HepG2 (cell line): ENCODE results near the gene DENND4B. TPM values are rescaled to one million over a fixed set of nuclear protein-coding genes. Genes with fewer than 3 reads are reported as not detected.

Experiments
- ASH2L ChIP-seq: fragments of 300-600, 200-600 bp; sonication (generic); IDR thresholded peaks from 2 replicates; pipeline ENCODE4 v1.7.0; 2017; ENCODE audit warnings: low read depth, mild to moderate bottlenecking, moderate library complexity, mixed read lengths, low read length; ENCODE audit not compliant: insufficient read length
- GABPA ChIP-seq, 2 experiments: IDR thresholded peaks; 2 replicates each; pipeline ENCODE4 v1.6.1; 2011 to 2016; ENCODE audit warnings: low read depth in 2 of 2, low read length in 1 of 2, missing biosample characterization in 1 of 2, missing genetic modification characterization in 1 of 2
- KMT2A ChIP-seq: sonication (generic); formaldehyde crosslinking; IDR thresholded peaks from 2 replicates; pipeline ENCODE4 v1.4.0; 2020; ENCODE audit warnings: missing genetic modification reagents
- RBM22 ChIP-seq: fragments of 200-400 bp; formaldehyde crosslinking; optimal IDR thresholded peaks from 2 replicates; pipeline ENCODE3; 2017; ENCODE audit warnings: mild to moderate bottlenecking, low read length, moderate library complexity
- SRY ChIP-seq: sonication (generic); formaldehyde crosslinking; IDR thresholded peaks from 2 replicates; pipeline ENCODE4 v1.8.0; 2022; ENCODE audit warnings: mild to moderate bottlenecking, missing genetic modification reagents
- ZFX ChIP-seq: sonication (generic); formaldehyde crosslinking; IDR thresholded peaks from 2 replicates; pipeline ENCODE4 v1.4.0; 2020; ENCODE audit warnings: mild to moderate bottlenecking, low read depth, missing genetic modification reagents, moderate library complexity
- ZNF138 ChIP-seq: sonication (generic); formaldehyde crosslinking; IDR thresholded peaks from 2 replicates; pipeline ENCODE4 v1.5.0; 2020; ENCODE audit warnings: mild to moderate bottlenecking, low read depth, missing genetic modification reagents
- ZNF331 ChIP-seq: sonication (generic); formaldehyde crosslinking; IDR thresholded peaks from 2 replicates; pipeline ENCODE4 v1.4.0; 2020; ENCODE audit warnings: missing genetic modification reagents
- ZNF430 ChIP-seq: sonication (generic); formaldehyde crosslinking; IDR thresholded peaks from 2 replicates; pipeline ENCODE4 v1.9.0; 2021; ENCODE audit warnings: mild to moderate bottlenecking, missing genetic modification reagents
- ZNF572 ChIP-seq: sonication (generic); formaldehyde crosslinking; IDR thresholded peaks from 2 replicates; pipeline ENCODE4 v1.5.1; 2020; ENCODE audit warnings: mild to moderate bottlenecking, missing genetic modification reagents
- ZNF839 ChIP-seq: sonication (generic); formaldehyde crosslinking; IDR thresholded peaks from 2 replicates; pipeline ENCODE4 v1.4.0; 2020; ENCODE audit warnings: missing genetic modification reagents, mild to moderate bottlenecking, borderline replicate concordance
- polyA plus RNA-seq, 8 experiments: library from polyadenylated mRNA; depleted of rRNA in 3 of 8; stranded (reverse) in 7 of 8; unstranded in 1 of 8; fragments of >200 nt; fragmentation: Illumina TruSeq in 4 of 8; extraction: Trizol in 4 of 8; gene quantifications; 2 replicates each; pipeline versions ENCODE4 v1.2.1 to v1.2.3, GENCODE V29; 2011 to 2016; ENCODE audit warnings: low read depth in 4 of 8, missing spikeins in 1 of 8, mixed read lengths in 1 of 8; ENCODE audit not compliant: insufficient read depth in 1 of 8
- total RNA-seq, 5 experiments: library from RNA; depleted of rRNA; stranded (reverse); fragments of >200 nt; fragmentation: Illumina TruSeq; extraction: Trizol; gene quantifications; 2 replicates each; pipeline ENCODE4 v1.2.3, GENCODE V29; 2016; ENCODE audit warnings: low read depth in 1 of 5
- TF ChIP-seq, protein P1 (sequence below): sonication (generic); formaldehyde crosslinking; IDR thresholded peaks from 2 replicates; pipeline ENCODE4 v1.5.0; 2020; ENCODE audit warnings: mild to moderate bottlenecking, missing genetic modification reagents, borderline replicate concordance
- TF ChIP-seq, protein P2 (sequence below): sonication (generic); formaldehyde crosslinking; conservative IDR thresholded peaks from 2 replicates; pipeline ENCODE4 v1.4.0; 2020; ENCODE audit warnings: mild to moderate bottlenecking, missing genetic modification reagents, moderate library complexity
- TF ChIP-seq, protein P3 (sequence below): sonication (generic); formaldehyde crosslinking; IDR thresholded peaks from 2 replicates; pipeline ENCODE4 v1.5.1; 2020; ENCODE audit warnings: mild to moderate bottlenecking, missing genetic modification reagents, moderate library complexity
- TF ChIP-seq, protein P4 (sequence below): IDR thresholded peaks from 2 replicates; pipeline ENCODE4 v1.6.1; 2016; ENCODE audit warnings: mild to moderate bottlenecking, missing biosample characterization, missing genetic modification reagents

Gene DENND4B
- total and polyA plus RNA-seq, 2 of the 13 experiments (the other 11 are each of a cell fraction or from before 2014, with no cell fraction given), result 15.1 to 20.3 TPM

DNA sequence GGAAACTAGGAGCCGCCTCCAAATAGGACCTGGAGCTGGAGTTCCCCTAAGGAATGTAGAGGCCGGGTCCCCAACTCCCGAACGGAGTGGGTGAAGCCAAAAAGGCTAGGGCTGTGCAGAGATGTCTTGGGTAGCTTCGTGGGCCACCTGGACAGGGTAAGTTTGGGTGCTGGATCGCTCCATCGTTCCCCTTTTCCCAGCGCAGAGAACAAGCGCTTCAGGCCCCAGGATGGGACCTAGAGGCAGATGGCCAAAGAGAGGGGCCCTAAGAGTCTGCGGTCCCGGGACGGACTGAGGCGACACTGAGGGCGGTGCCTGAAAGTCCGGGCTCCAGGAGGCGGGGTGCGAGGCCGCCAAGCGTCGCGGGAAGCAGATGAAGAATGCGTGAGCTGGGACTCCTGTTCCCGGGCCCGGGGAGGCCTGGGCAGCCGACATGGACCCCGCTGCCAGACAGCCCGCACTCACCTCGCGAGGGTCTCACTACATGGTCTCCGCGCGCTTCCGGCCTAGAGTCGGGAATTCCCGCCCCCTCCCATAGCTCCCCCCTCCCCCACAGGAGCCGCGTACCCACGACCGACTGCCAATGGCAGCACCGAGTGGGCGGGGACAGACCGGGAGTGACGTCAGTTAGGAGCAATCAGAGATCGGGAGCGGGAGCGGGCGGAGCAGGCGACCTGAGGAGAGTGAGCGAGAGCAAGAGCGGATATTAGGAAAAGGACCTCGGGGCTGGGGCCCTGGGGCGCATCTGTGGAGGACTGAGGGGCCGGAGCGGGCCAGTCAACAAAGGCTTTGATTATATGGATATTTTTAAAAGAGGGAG lies 16.7 kb upstream of the DENND4B start, which contains the start of gene SLC39A1 (continued):
- TF ChIP-seq, protein P1, sequence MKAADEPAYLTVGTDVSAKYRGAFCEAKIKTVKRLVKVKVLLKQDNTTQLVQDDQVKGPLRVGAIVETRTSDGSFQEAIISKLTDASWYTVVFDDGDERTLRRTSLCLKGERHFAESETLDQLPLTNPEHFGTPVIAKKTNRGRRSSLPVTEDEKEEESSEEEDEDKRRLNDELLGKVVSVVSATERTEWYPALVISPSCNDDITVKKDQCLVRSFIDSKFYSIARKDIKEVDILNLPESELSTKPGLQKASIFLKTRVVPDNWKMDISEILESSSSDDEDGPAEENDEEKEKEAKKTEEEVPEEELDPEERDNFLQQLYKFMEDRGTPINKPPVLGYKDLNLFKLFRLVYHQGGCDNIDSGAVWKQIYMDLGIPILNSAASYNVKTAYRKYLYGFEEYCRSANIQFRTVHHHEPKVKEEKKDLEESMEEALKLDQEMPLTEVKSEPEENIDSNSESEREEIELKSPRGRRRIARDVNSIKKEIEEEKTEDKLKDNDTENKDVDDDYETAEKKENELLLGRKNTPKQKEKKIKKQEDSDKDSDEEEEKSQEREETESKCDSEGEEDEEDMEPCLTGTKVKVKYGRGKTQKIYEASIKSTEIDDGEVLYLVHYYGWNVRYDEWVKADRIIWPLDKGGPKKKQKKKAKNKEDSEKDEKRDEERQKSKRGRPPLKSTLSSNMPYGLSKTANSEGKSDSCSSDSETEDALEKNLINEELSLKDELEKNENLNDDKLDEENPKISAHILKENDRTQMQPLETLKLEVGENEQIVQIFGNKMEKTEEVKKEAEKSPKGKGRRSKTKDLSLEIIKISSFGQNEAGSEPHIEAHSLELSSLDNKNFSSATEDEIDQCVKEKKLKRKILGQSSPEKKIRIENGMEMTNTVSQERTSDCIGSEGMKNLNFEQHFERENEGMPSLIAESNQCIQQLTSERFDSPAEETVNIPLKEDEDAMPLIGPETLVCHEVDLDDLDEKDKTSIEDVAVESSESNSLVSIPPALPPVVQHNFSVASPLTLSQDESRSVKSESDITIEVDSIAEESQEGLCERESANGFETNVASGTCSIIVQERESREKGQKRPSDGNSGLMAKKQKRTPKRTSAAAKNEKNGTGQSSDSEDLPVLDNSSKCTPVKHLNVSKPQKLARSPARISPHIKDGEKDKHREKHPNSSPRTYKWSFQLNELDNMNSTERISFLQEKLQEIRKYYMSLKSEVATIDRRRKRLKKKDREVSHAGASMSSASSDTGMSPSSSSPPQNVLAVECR (CRISPR knock-in tag), result peak; percentile 75; the same call in 1 of the 2 replicates
- TF ChIP-seq, protein P2, sequence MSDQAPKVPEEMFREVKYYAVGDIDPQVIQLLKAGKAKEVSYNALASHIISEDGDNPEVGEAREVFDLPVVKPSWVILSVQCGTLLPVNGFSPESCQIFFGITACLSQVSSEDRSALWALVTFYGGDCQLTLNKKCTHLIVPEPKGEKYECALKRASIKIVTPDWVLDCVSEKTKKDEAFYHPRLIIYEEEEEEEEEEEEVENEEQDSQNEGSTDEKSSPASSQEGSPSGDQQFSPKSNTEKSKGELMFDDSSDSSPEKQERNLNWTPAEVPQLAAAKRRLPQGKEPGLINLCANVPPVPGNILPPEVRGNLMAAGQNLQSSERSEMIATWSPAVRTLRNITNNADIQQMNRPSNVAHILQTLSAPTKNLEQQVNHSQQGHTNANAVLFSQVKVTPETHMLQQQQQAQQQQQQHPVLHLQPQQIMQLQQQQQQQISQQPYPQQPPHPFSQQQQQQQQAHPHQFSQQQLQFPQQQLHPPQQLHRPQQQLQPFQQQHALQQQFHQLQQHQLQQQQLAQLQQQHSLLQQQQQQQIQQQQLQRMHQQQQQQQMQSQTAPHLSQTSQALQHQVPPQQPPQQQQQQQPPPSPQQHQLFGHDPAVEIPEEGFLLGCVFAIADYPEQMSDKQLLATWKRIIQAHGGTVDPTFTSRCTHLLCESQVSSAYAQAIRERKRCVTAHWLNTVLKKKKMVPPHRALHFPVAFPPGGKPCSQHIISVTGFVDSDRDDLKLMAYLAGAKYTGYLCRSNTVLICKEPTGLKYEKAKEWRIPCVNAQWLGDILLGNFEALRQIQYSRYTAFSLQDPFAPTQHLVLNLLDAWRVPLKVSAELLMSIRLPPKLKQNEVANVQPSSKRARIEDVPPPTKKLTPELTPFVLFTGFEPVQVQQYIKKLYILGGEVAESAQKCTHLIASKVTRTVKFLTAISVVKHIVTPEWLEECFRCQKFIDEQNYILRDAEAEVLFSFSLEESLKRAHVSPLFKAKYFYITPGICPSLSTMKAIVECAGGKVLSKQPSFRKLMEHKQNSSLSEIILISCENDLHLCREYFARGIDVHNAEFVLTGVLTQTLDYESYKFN, result peak; percentile 17; the same call in 1 of the 2 replicates
- 0 out of 2 replicates have a peak, but pooled peaks have one; percentile 57 for TF ChIP-seq ZNF138
- TF ChIP-seq SRY, result 0 out of 2 replicates have a peak, but pooled peaks have one; percentile 39
- peak; percentile 56 for TF ChIP-seq GABPA (IDR thresholded peaks at IDR 0.05; ENCODE audit: low read depth, low read length)
- TF ChIP-seq GABPA (CRISPR knock-in tag; IDR thresholded peaks at IDR 0.05; ENCODE audit: low read depth), result peak; percentile 82
- TF ChIP-seq ZNF839, result 0 out of 2 replicates have a peak, but pooled peaks have one; percentile 31
- TF ChIP-seq, protein P3, sequence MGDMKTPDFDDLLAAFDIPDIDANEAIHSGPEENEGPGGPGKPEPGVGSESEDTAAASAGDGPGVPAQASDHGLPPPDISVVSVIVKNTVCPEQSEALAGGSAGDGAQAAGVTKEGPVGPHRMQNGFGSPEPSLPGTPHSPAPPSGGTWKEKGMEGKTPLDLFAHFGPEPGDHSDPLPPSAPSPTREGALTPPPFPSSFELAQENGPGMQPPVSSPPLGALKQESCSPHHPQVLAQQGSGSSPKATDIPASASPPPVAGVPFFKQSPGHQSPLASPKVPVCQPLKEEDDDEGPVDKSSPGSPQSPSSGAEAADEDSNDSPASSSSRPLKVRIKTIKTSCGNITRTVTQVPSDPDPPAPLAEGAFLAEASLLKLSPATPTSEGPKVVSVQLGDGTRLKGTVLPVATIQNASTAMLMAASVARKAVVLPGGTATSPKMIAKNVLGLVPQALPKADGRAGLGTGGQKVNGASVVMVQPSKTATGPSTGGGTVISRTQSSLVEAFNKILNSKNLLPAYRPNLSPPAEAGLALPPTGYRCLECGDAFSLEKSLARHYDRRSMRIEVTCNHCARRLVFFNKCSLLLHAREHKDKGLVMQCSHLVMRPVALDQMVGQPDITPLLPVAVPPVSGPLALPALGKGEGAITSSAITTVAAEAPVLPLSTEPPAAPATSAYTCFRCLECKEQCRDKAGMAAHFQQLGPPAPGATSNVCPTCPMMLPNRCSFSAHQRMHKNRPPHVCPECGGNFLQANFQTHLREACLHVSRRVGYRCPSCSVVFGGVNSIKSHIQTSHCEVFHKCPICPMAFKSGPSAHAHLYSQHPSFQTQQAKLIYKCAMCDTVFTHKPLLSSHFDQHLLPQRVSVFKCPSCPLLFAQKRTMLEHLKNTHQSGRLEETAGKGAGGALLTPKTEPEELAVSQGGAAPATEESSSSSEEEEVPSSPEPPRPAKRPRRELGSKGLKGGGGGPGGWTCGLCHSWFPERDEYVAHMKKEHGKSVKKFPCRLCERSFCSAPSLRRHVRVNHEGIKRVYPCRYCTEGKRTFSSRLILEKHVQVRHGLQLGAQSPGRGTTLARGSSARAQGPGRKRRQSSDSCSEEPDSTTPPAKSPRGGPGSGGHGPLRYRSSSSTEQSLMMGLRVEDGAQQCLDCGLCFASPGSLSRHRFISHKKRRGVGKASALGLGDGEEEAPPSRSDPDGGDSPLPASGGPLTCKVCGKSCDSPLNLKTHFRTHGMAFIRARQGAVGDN (CRISPR knock-in tag), result peak; percentile 71
- TF ChIP-seq ZNF430, result no peak; the same call in 1 of the 2 replicates
- TF ChIP-seq ZNF572, result 0 out of 2 replicates have a peak, but pooled peaks have one; percentile 33
- 0 out of 2 replicates have a peak, but pooled peaks have one; percentile 9 for TF ChIP-seq ZNF331 (CRISPR knock-in tag)
- TF ChIP-seq ASH2L, result peak; percentile 42
- TF ChIP-seq, protein P4, sequence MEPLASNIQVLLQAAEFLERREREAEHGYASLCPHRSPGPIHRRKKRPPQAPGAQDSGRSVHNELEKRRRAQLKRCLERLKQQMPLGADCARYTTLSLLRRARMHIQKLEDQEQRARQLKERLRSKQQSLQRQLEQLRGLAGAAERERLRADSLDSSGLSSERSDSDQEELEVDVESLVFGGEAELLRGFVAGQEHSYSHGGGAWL (CRISPR knock-in tag), result peak; percentile 22; the same call in 1 of the 2 replicates
- TF ChIP-seq RBM22, result no peak
- no peak for TF ChIP-seq KMT2A (CRISPR knock-in tag)
- peak; percentile 86 for TF ChIP-seq ZFX (CRISPR knock-in tag)
